HEK293 (cell line): ENCODE data around the gene ARHGEF40.
A peak's percentile ranks its signal among the peaks of the same experiment; 100 is the strongest.

Experiments used
- CTCF ChIA-PET: fragments of 350-600 bp; formaldehyde crosslinking; extraction: SDS; loops from one replicate; lab custom pipeline; 2021; ENCODE audit warnings: antibody characterized with exemption; lab: Yijun Ruan, JAX
- POLR2A ChIA-PET: fragments of 300-600 bp; formaldehyde crosslinking; extraction: SDS; loops from one replicate; lab custom pipeline; 2020; ENCODE audit warnings: antibody characterized with exemption, inconsistent platforms; lab: Yijun Ruan, JAX
- H3K27ac ChIP-seq: fragments of 200-500 bp; sonication (Bioruptor generic); 2 replicates; pipeline ENCODE4 v1.5.1; 2014; ENCODE audit warnings: low read depth, low read length, control low read depth, inconsistent platforms; ENCODE audit errors: extremely low read depth
- H3K36me3 ChIP-seq, 2 experiments: fragments of 200-500 bp in 1 of 2; sonication (Bioruptor generic) in 1 of 2; 1 replicate in 1 of 2; 2 replicates in 1 of 2; pipeline ENCODE4 v1.5.1; 2014 to 2017; ENCODE audit warnings: inconsistent platforms in 2 of 2, low read length in 2 of 2; ENCODE audit not compliant: control insufficient read depth in 2 of 2, insufficient read depth in 1 of 2
- H3K4me1 ChIP-seq: fragments of 200-500 bp; sonication (Bioruptor generic); 2 replicates; pipeline ENCODE4 v1.5.1; 2014; ENCODE audit warnings: mild to moderate bottlenecking, low read length, inconsistent platforms; ENCODE audit not compliant: control insufficient read depth, insufficient read depth
- H3K4me3 ChIP-seq: 2 replicates; pipeline ENCODE4 v1.5.1; 2011; ENCODE audit warnings: low read depth, mild to moderate bottlenecking, control low read depth, low read length, moderate library complexity
- H3K9me3 ChIP-seq: fragments of 200-500 bp; sonication (Bioruptor generic); 2 replicates; pipeline ENCODE4 v1.5.1; 2014; ENCODE audit warnings: low read depth, low read length, inconsistent platforms; ENCODE audit not compliant: control insufficient read depth, insufficient read depth
- KLF10 ChIP-seq: fragments of 450-650 bp; IDR thresholded peaks from 2 replicates; pipeline ENCODE4 v1.5.1; 2018; ENCODE audit warnings: missing biosample characterization, mild to moderate bottlenecking, missing genetic modification characterization
- SP3 ChIP-seq: fragments of 450-650 bp; formaldehyde crosslinking; IDR thresholded peaks from 2 replicates; pipeline ENCODE4 v1.5.1; 2016; ENCODE audit warnings: missing biosample characterization, missing genetic modification characterization
- ZBTB17 ChIP-seq: fragments of 450-650 bp; formaldehyde crosslinking; IDR thresholded peaks from 2 replicates; pipeline ENCODE4 v1.5.1; 2016; ENCODE audit warnings: missing biosample characterization, missing genetic modification characterization
- ZBTB21 ChIP-seq: fragments of 450-650 bp; formaldehyde crosslinking; IDR thresholded peaks from 2 replicates; pipeline ENCODE4 v1.5.1; 2017; ENCODE audit warnings: missing biosample characterization, missing genetic modification characterization
- ZNF157 ChIP-seq: fragments of 450-650 bp; formaldehyde crosslinking; IDR thresholded peaks from 2 replicates; pipeline ENCODE4 v1.5.1; 2016; ENCODE audit warnings: missing biosample characterization, missing genetic modification characterization
- ZNF2 ChIP-seq: fragments of 450-650 bp; formaldehyde crosslinking; IDR thresholded peaks from 2 replicates; pipeline ENCODE4 v1.5.1; 2016; ENCODE audit warnings: missing biosample characterization, missing genetic modification characterization
- ZNF214 ChIP-seq: fragments of 450-650 bp; formaldehyde crosslinking; IDR thresholded peaks from 2 replicates; pipeline ENCODE4 v1.5.1; 2017; ENCODE audit warnings: missing biosample characterization, mild to moderate bottlenecking, missing genetic modification characterization, borderline replicate concordance
- ZNF23 ChIP-seq: fragments of 450-650 bp; formaldehyde crosslinking; IDR thresholded peaks from 2 replicates; pipeline ENCODE4 v1.5.1; 2016; ENCODE audit warnings: missing biosample characterization, missing genetic modification characterization, borderline replicate concordance
- ZNF596 ChIP-seq: fragments of 450-650 bp; IDR thresholded peaks from 2 replicates; pipeline ENCODE4 v1.5.0; 2018; ENCODE audit warnings: missing biosample characterization, mild to moderate bottlenecking, missing genetic modification characterization, moderate library complexity
- ZNF623 ChIP-seq: fragments of 450-650 bp; formaldehyde crosslinking; IDR thresholded peaks from 2 replicates; pipeline ENCODE4 v1.5.1; 2016; ENCODE audit warnings: missing biosample characterization, missing genetic modification characterization
- TF ChIP-seq, protein P1 (sequence below): fragments of 450-650 bp; IDR thresholded peaks from 2 replicates; pipeline ENCODE4 v1.5.1; 2018; ENCODE audit warnings: missing biosample characterization, missing genetic modification characterization
- TF ChIP-seq, protein P2 (sequence below): fragments of 450-650 bp; formaldehyde crosslinking; IDR thresholded peaks from 2 replicates; pipeline ENCODE4 v1.5.0; 2017; ENCODE audit warnings: missing biosample characterization, missing genetic modification characterization, borderline replicate concordance
- TF ChIP-seq, protein P3 (sequence below): fragments of 450-650 bp; formaldehyde crosslinking; conservative IDR thresholded peaks from 2 replicates; pipeline ENCODE4 v1.5.1; 2016; ENCODE audit warnings: low read depth, missing biosample characterization, missing genetic modification characterization

The ARHGEF40 gene

DNA sequence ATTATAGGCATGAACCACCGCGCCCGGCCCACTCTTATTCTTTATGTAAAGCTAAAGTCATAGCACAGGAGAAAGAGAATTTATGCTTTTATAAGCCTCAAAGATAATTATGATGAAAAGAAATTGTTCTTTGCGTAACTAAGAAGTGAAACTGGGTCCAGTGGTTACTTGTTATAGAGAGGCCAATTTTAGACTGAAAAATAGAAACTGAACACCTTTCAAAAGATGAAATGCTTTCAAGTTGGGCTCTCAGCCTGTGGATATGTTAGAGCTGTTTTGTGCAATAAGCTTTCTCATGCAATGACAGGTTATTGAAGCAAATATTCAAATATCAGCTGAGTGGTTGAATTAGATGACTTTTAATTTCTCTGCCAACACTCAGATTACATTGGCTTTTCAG is 38.7 kb downstream of the ARHGEF40 start (continued):
- TF ChIP-seq, protein P1, sequence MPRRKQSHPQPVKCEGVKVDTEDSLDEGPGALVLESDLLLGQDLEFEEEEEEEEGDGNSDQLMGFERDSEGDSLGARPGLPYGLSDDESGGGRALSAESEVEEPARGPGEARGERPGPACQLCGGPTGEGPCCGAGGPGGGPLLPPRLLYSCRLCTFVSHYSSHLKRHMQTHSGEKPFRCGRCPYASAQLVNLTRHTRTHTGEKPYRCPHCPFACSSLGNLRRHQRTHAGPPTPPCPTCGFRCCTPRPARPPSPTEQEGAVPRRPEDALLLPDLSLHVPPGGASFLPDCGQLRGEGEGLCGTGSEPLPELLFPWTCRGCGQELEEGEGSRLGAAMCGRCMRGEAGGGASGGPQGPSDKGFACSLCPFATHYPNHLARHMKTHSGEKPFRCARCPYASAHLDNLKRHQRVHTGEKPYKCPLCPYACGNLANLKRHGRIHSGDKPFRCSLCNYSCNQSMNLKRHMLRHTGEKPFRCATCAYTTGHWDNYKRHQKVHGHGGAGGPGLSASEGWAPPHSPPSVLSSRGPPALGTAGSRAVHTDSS (tag by site-specific recombination): no peak
- TF ChIP-seq ZNF157 (tag by site-specific recombination) (no peak), ZNF23 (tag by site-specific recombination) (no peak), ZNF623 (tag by site-specific recombination) (no peak), KLF10 (tag by site-specific recombination) (no peak), ZNF596 (tag by site-specific recombination) (no peak), ZNF2 (no peak), ZNF214 (tag by site-specific recombination) (no peak), ZBTB21 (tag by site-specific recombination) (no peak)
- TF ChIP-seq, protein P2, sequence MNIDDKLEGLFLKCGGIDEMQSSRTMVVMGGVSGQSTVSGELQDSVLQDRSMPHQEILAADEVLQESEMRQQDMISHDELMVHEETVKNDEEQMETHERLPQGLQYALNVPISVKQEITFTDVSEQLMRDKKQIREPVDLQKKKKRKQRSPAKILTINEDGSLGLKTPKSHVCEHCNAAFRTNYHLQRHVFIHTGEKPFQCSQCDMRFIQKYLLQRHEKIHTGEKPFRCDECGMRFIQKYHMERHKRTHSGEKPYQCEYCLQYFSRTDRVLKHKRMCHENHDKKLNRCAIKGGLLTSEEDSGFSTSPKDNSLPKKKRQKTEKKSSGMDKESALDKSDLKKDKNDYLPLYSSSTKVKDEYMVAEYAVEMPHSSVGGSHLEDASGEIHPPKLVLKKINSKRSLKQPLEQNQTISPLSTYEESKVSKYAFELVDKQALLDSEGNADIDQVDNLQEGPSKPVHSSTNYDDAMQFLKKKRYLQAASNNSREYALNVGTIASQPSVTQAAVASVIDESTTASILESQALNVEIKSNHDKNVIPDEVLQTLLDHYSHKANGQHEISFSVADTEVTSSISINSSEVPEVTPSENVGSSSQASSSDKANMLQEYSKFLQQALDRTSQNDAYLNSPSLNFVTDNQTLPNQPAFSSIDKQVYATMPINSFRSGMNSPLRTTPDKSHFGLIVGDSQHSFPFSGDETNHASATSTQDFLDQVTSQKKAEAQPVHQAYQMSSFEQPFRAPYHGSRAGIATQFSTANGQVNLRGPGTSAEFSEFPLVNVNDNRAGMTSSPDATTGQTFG (tag by site-specific recombination): no peak

DNA sequence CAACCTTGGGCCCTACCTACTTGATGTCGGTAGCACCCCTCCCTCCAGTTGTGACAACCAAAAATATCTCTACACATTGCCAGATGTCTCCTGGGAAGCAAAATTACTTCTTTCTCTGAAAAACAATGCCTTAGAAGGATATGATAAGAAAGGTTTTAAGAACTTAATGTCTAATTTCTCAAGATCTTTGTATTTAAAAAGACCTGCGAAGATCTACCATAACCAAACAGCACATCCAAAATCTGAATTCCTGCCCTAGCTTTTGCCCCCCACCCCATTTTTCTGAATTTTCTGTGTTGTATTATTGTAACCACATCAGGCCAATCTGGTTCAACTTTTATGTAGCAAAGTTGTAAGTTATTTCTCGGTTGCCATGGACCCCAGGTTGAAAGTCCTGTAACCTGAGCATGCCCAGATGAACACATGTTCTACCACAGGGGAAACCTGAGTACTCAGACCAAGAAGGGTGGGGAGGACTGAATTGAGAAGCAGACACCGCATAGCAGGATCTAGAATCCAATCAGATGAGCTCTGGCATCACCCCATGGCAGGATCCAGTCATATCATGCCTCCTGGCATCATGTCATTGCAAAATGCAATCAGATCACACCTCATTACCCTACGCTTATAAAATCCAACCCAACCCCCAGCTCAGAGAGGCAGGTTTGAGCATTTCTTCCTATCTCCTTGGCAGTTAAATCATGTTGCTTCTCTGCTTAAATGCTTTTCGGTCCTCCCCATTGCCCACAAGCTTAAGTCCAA is 39.5 kb downstream of the ARHGEF40 start:
- TF ChIP-seq, protein P3, sequence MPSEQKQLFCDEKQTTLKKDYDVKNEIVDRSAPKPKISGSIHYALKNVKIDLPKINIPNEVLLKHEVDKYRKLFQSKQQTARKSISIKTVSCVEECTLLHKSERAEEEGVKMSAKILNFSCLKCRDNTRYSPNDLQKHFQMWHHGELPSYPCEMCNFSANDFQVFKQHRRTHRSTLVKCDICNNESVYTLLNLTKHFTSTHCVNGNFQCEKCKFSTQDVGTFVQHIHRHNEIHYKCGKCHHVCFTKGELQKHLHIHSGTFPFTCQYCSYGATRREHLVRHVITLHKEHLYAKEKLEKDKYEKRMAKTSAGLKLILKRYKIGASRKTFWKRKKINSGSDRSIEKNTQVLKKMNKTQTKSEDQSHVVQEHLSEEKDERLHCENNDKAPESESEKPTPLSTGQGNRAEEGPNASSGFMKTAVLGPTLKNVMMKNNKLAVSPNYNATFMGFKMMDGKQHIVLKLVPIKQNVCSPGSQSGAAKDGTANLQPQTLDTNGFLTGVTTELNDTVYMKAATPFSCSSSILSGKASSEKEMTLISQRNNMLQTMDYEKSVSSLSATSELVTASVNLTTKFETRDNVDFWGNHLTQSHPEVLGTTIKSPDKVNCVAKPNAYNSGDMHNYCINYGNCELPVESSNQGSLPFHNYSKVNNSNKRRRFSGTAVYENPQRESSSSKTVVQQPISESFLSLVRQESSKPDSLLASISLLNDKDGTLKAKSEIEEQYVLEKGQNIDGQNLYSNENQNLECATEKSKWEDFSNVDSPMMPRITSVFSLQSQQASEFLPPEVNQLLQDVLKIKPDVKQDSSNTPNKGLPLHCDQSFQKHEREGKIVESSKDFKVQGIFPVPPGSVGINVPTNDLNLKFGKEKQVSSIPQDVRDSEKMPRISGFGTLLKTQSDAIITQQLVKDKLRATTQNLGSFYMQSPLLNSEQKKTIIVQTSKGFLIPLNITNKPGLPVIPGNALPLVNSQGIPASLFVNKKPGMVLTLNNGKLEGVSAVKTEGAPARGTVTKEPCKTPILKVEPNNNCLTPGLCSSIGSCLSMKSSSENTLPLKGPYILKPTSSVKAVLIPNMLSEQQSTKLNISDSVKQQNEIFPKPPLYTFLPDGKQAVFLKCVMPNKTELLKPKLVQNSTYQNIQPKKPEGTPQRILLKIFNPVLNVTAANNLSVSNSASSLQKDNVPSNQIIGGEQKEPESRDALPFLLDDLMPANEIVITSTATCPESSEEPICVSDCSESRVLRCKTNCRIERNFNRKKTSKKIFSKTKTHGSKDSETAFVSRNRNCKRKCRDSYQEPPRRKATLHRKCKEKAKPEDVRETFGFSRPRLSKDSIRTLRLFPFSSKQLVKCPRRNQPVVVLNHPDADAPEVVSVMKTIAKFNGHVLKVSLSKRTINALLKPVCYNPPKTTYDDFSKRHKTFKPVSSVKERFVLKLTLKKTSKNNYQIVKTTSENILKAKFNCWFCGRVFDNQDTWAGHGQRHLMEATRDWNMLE: no peak
- TF ChIP-seq ZBTB17 (tag by site-specific recombination) (peak; percentile 55; the same call in 1 of the 2 replicates), SP3 (tag by site-specific recombination) (no peak)
- H3K9me3 ChIP-seq: no peaks in the 10 kb centered on the region
- ChIA-PET CTCF (interaction anchor here (0.6 to 10.4 kb wide), 8 partner anchors 11 to 97 kb away, joined by 3 to 164 read pairs (median 6); partner anchors contain the start of gene RNASE13), POLR2A (interaction anchor here (0.7 kb wide), 1 partner anchor 38 kb away, joined by 9 read pairs; no protein-coding TSS in a partner anchor)
- no peak overlapping the region for H3K4me3 ChIP-seq
- H3K4me1 ChIP-seq: peaks cover 10% of the 10 kb centered on the region
- no peak overlapping the region for H3K27ac ChIP-seq
- no peaks in the 10 kb centered on the region for H3K36me3 ChIP-seq
